COLO668 (cell line): ENCODE data around the gene UBE2Z.
"Not testable (repeated sequence)": the region's sequence is repeated elsewhere in the genome, so short reads cannot be mapped to it uniquely, and the experiment has no call there.

Experiments used
- DNase-seq: peaks from one replicate; lab custom pipeline; 2025; ENCODE audit not compliant: unreplicated experiment; lab: John Stamatoyannopoulos, UW

UBE2Z gene

GRCh38 chr17:48908047-48908843 lies at the start of gene UBE2Z:
TSS of gene UBE2Z (plus strand) at chr17:48908407. CDS start at chr17:48908504, 97 bp downstream.
- peak; percentile 92 for DNase-seq

GRCh38 chr17:48860034-48860433 lies 48.2 kb upstream of the UBE2Z start:
- DNase-seq: no peak

GRCh38 chr17:48860456-48860855 lies 47.8 kb upstream of the UBE2Z start:
- DNase-seq: no peak

- DNase-seq: no peak
These were observed 39.2 kb upstream of the UBE2Z start for GRCh38 chr17:48868916-48869500.

GRCh38 chr17:48869821-48870318 lies 38.3 kb upstream of the UBE2Z start:
- DNase-seq: no peak

- no peak for DNase-seq
These were observed 37.1 kb upstream of the UBE2Z start for GRCh38 chr17:48871035-48871550.

- peak; percentile 46 for DNase-seq
These were observed 36.5 kb upstream of the UBE2Z start for GRCh38 chr17:48871551-48872351.

- DNase-seq: not testable (repeated sequence)
These were observed 35.8 kb upstream of the UBE2Z start for GRCh38 chr17:48872409-48872808.

GRCh38 chr17:48873209-48873608 lies 35.0 kb upstream of the UBE2Z start:
- DNase-seq: no peak

GRCh38 chr17:48873696-48874443 lies 34.3 kb upstream of the UBE2Z start:
- no peak for DNase-seq

- DNase-seq: peak; percentile 26
These were observed 29.0 kb upstream of the UBE2Z start for GRCh38 chr17:48878920-48879898.

GRCh38 chr17:48882272-48882671 lies 25.9 kb upstream of the UBE2Z start:
- DNase-seq: no peak

GRCh38 chr17:48883171-48883570 lies 25.0 kb upstream of the UBE2Z start:
- no peak for DNase-seq

- DNase-seq: no peak
These were observed 18.1 kb upstream of the UBE2Z start for GRCh38 chr17:48890086-48890485.

- peak; percentile 34 for DNase-seq
These were observed 15.1 kb upstream of the UBE2Z start for GRCh38 chr17:48892940-48893645.

- DNase-seq: no peak
These were observed 14.3 kb upstream of the UBE2Z start for GRCh38 chr17:48893646-48894508.

- no peak for DNase-seq
These were observed 13.3 kb upstream of the UBE2Z start for GRCh38 chr17:48894886-48895285.

- DNase-seq: no peak
These were observed 7.0 kb upstream of the UBE2Z start for GRCh38 chr17:48901241-48901640.
